ENCODE data around the gene IL17REL.

IL17REL gene

GRCh38 chr22:50010676-50011446, 1.7 kb downstream of the IL17REL start:
- H3K27ac ChIP-seq = no peak overlapping the region
- TF ChIP-seq CTCF (conservative IDR thresholded peaks at IDR 0.05) = no peak

- no peak overlapping the region for H3K27ac ChIP-seq
- TF ChIP-seq CTCF (conservative IDR thresholded peaks at IDR 0.05) = no peak
Observed at GRCh38 chr22:50009765-50010675, 2.5 kb downstream of the IL17REL start.

- no peak overlapping the region for H3K27ac ChIP-seq
- TF ChIP-seq CTCF (conservative IDR thresholded peaks at IDR 0.05) = no peak
Observed at GRCh38 chr22:50009251-50009650, 3.3 kb downstream of the IL17REL start.

- H3K27ac ChIP-seq = peak overlapping the region; percentile 72
- TF ChIP-seq CTCF (conservative IDR thresholded peaks at IDR 0.05) = no peak
Observed at GRCh38 chr22:50008151-50009040, 4.2 kb downstream of the IL17REL start.

- TF ChIP-seq CTCF (conservative IDR thresholded peaks at IDR 0.05) = no peak
- H3K27ac ChIP-seq = peak overlapping the region; percentile 72
Observed at GRCh38 chr22:50007057-50007511, 5.5 kb downstream of the IL17REL start.

- H3K27ac ChIP-seq = no peak overlapping the region
- no peak for TF ChIP-seq CTCF (conservative IDR thresholded peaks at IDR 0.05)
Observed at GRCh38 chr22:50004918-50005317, 7.6 kb downstream of the IL17REL start.

All from VCaP (cell line).